IPS-15b (cell line): ENCODE results near the gene PHKG1.

ENCODE experiments used
- H3K27me3 ChIP-seq: one replicate; pipeline ENCODE4 v1.6.1; 2013; ENCODE audit warnings: low read length; ENCODE audit not compliant: control insufficient read depth, insufficient read depth
- H3K36me3 ChIP-seq: one replicate; pipeline ENCODE4 v1.6.1; 2013; ENCODE audit warnings: low read length; ENCODE audit not compliant: control insufficient read depth, insufficient read depth
- H3K4me1 ChIP-seq: one replicate; pipeline ENCODE4 v1.6.1; 2013; ENCODE audit warnings: mild to moderate bottlenecking, low read length; ENCODE audit not compliant: control insufficient read depth, insufficient read depth
- H3K4me3 ChIP-seq: one replicate; pipeline ENCODE4 v1.5.1; 2013; ENCODE audit warnings: low read depth, low read length
- H3K9ac ChIP-seq: one replicate; pipeline ENCODE4 v1.6.1; 2013; ENCODE audit warnings: low read depth, mild to moderate bottlenecking, low read length
- H3K9me3 ChIP-seq: one replicate; pipeline ENCODE4 v1.6.1; 2013; ENCODE audit warnings: mild to moderate bottlenecking, low read length; ENCODE audit not compliant: control insufficient read depth, insufficient read depth

Gene PHKG1

DNA sequence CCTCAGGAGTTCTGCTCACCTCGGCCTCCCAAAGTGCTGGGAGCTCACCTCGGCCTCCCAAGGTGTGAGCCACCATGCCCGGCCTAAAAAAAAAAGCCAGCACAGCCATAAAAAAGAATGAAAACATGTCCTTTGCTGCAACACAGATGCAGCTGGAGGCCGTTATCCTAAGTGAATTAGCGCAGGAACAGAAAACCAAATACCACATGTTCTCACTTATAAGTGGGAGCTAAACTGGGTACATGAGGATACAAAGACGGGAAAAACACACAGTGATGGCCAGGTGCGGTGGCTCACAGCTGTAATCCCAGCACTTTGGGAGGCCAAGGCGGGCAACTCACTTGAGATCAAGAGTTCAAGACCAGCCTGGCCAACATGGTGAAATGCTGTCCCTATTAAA is 62.4 kb downstream of the PHKG1 start:
- no peak overlapping the region for H3K4me3 ChIP-seq

More for the DNA sequence above, 62.4 kb downstream of the PHKG1 start:
- no peaks in the 10 kb centered on the region for H3K27me3 ChIP-seq
- H3K36me3 ChIP-seq = peaks cover 18% of the 10 kb centered on the region
- H3K4me1 ChIP-seq = no peaks in the 10 kb centered on the region
- no peak overlapping the region for H3K9ac ChIP-seq
- no peaks in the 10 kb centered on the region for H3K9me3 ChIP-seq
